ENCODE data around the gene SPATA19.
"Not testable (repeated sequence)": the region's sequence is repeated elsewhere in the genome, so short reads cannot be mapped to it uniquely, and the experiment has no call there.

Gene SPATA19

GRCh38 chr11:133865466-133865865, 20.2 kb upstream of the SPATA19 start:
- H3K4me1 ChIP-seq (ENCODE audit: control insufficient read depth, insufficient read depth, low read length, poor library complexity, severe bottlenecking): no peaks in the 10 kb centered on the region
- H3K9me3 ChIP-seq (ENCODE audit: control insufficient read depth, low read length): no peaks in the 10 kb centered on the region
- no peak overlapping the region for H3K4me3 ChIP-seq (ENCODE audit: extremely low read depth, insufficient read depth, low read length, poor library complexity, severe bottlenecking)
- 90 to 99% methylated on average over 8 to 10 of the region's 11 CpGs for WGBS, 2 experiments (ENCODE audit: insufficient coverage in 2 of 2)
- H3K27ac ChIP-seq (ENCODE audit: low read depth, low read length, severe bottlenecking): no peak overlapping the region
- no peaks in the 10 kb centered on the region for H3K36me3 ChIP-seq (ENCODE audit: control insufficient read depth, insufficient read depth, low read length)

GRCh38 chr11:133864756-133865155, 19.4 kb upstream of the SPATA19 start:
- H3K4me1 ChIP-seq (ENCODE audit: control insufficient read depth, insufficient read depth, low read length, poor library complexity, severe bottlenecking): no peaks in the 10 kb centered on the region
- 93 to 94% methylated on average over 23 to 26 of the region's 26 CpGs for WGBS, 2 experiments (ENCODE audit: insufficient coverage in 2 of 2)

GRCh38 chr11:133860151-133860550, 14.8 kb upstream of the SPATA19 start:
- 96 to 98% methylated on average over 4 of the region's 6 CpGs for WGBS, 2 experiments (ENCODE audit: insufficient coverage in 2 of 2)
- Histone ChIP-seq H3K4me3 (ENCODE audit: extremely low read depth, insufficient read depth, low read length, poor library complexity, severe bottlenecking) (no peak overlapping the region), H3K36me3 (ENCODE audit: control insufficient read depth, insufficient read depth, low read length) (no peaks in the 10 kb centered on the region), H3K27ac (ENCODE audit: low read depth, low read length, severe bottlenecking) (no peak overlapping the region), H3K9me3 (ENCODE audit: control insufficient read depth, low read length) (no peaks in the 10 kb centered on the region), H3K4me1 (ENCODE audit: control insufficient read depth, insufficient read depth, low read length, poor library complexity, severe bottlenecking) (no peaks in the 10 kb centered on the region)

More at GRCh38 chr11:133864756-133865155, 19.4 kb upstream of the SPATA19 start:
- Histone ChIP-seq H3K27ac (ENCODE audit: low read depth, low read length, severe bottlenecking) (no peak overlapping the region), H3K9me3 (ENCODE audit: control insufficient read depth, low read length) (no peaks in the 10 kb centered on the region), H3K4me3 (ENCODE audit: extremely low read depth, insufficient read depth, low read length, poor library complexity, severe bottlenecking) (no peak overlapping the region), H3K36me3 (ENCODE audit: control insufficient read depth, insufficient read depth, low read length) (no peaks in the 10 kb centered on the region)

GRCh38 chr11:133854330-133854960, 9.1 kb upstream of the SPATA19 start:
- WGBS, 2 experiments (ENCODE audit: insufficient coverage in 2 of 2): 35 to 37% methylated on average over 10 to 13 of the region's 13 CpGs
- H3K9me3 ChIP-seq (ENCODE audit: control insufficient read depth, low read length); H3K36me3 ChIP-seq (ENCODE audit: control insufficient read depth, insufficient read depth, low read length); H3K4me3 ChIP-seq (ENCODE audit: extremely low read depth, insufficient read depth, low read length, poor library complexity, severe bottlenecking); H3K4me1 ChIP-seq (ENCODE audit: control insufficient read depth, insufficient read depth, low read length, poor library complexity, severe bottlenecking): not testable (repeated sequence)
- H3K27ac ChIP-seq (ENCODE audit: low read depth, low read length, severe bottlenecking): peak overlapping the region; percentile 57

- Histone ChIP-seq H3K9me3 (ENCODE audit: control insufficient read depth, low read length) (no peaks in the 10 kb centered on the region), H3K4me3 (ENCODE audit: extremely low read depth, insufficient read depth, low read length, poor library complexity, severe bottlenecking) (no peak overlapping the region), H3K4me1 (ENCODE audit: control insufficient read depth, insufficient read depth, low read length, poor library complexity, severe bottlenecking) (no peaks in the 10 kb centered on the region), H3K27ac (ENCODE audit: low read depth, low read length, severe bottlenecking) (no peak overlapping the region), H3K36me3 (ENCODE audit: control insufficient read depth, insufficient read depth, low read length) (no peaks in the 10 kb centered on the region)
- WGBS, 2 experiments (ENCODE audit: insufficient coverage in 2 of 2): 100% methylated on average over 2 to 3 of the region's 6 CpGs
Measured at GRCh38 chr11:133844217-133844616, 1.1 kb downstream of the SPATA19 start.

- Histone ChIP-seq H3K4me3 (ENCODE audit: extremely low read depth, insufficient read depth, low read length, poor library complexity, severe bottlenecking) (no peak overlapping the region), H3K4me1 (ENCODE audit: control insufficient read depth, insufficient read depth, low read length, poor library complexity, severe bottlenecking) (no peaks in the 10 kb centered on the region), H3K9me3 (ENCODE audit: control insufficient read depth, low read length) (no peaks in the 10 kb centered on the region), H3K27ac (ENCODE audit: low read depth, low read length, severe bottlenecking) (no peak overlapping the region), H3K36me3 (ENCODE audit: control insufficient read depth, insufficient read depth, low read length) (no peaks in the 10 kb centered on the region)
- 88 to 92% methylated on average over 10 to 11 of the region's 13 CpGs for WGBS, 2 experiments (ENCODE audit: insufficient coverage in 2 of 2)
Measured at GRCh38 chr11:133843454-133843987, 1.8 kb downstream of the SPATA19 start.

- Histone ChIP-seq H3K4me3 (ENCODE audit: extremely low read depth, insufficient read depth, low read length, poor library complexity, severe bottlenecking) (no peak overlapping the region), H3K9me3 (ENCODE audit: control insufficient read depth, low read length) (no peaks in the 10 kb centered on the region), H3K4me1 (ENCODE audit: control insufficient read depth, insufficient read depth, low read length, poor library complexity, severe bottlenecking) (no peaks in the 10 kb centered on the region), H3K27ac (ENCODE audit: low read depth, low read length, severe bottlenecking) (no peak overlapping the region), H3K36me3 (ENCODE audit: control insufficient read depth, insufficient read depth, low read length) (no peaks in the 10 kb centered on the region)
- 67 to 70% methylated on average over 3 to 4 of the region's 5 CpGs for whole genome bisulfite sequencing, 2 experiments (ENCODE audit: insufficient coverage in 2 of 2)
Measured at GRCh38 chr11:133842730-133843129, 2.6 kb downstream of the SPATA19 start.

- H3K27ac ChIP-seq (ENCODE audit: low read depth, low read length, severe bottlenecking): no peak overlapping the region
Measured at GRCh38 chr11:133842053-133842452, 3.3 kb downstream of the SPATA19 start.

GRCh38 chr11:133841279-133842043, 3.9 kb downstream of the SPATA19 start:
- no peaks in the 10 kb centered on the region for H3K36me3 ChIP-seq (ENCODE audit: control insufficient read depth, insufficient read depth, low read length)
- no peak overlapping the region for H3K27ac ChIP-seq (ENCODE audit: low read depth, low read length, severe bottlenecking)
- peaks cover 8% of the 10 kb centered on the region for H3K9me3 ChIP-seq (ENCODE audit: control insufficient read depth, low read length)
- WGBS, 2 experiments (ENCODE audit: insufficient coverage in 2 of 2): 90 to 93% methylated on average over 6 to 8 of the region's 12 CpGs
- H3K4me1 ChIP-seq (ENCODE audit: control insufficient read depth, insufficient read depth, low read length, poor library complexity, severe bottlenecking): no peaks in the 10 kb centered on the region
- H3K4me3 ChIP-seq (ENCODE audit: extremely low read depth, insufficient read depth, low read length, poor library complexity, severe bottlenecking): no peak overlapping the region

More at GRCh38 chr11:133842053-133842452, 3.3 kb downstream of the SPATA19 start:
- WGBS, 2 experiments (ENCODE audit: insufficient coverage in 2 of 2): 88 to 93% methylated on average over 7 of the region's 7 CpGs
- no peaks in the 10 kb centered on the region for H3K36me3 ChIP-seq (ENCODE audit: control insufficient read depth, insufficient read depth, low read length)
- no peak overlapping the region for H3K4me3 ChIP-seq (ENCODE audit: extremely low read depth, insufficient read depth, low read length, poor library complexity, severe bottlenecking)
- peaks cover 6% of the 10 kb centered on the region for H3K9me3 ChIP-seq (ENCODE audit: control insufficient read depth, low read length)
- no peaks in the 10 kb centered on the region for H3K4me1 ChIP-seq (ENCODE audit: control insufficient read depth, insufficient read depth, low read length, poor library complexity, severe bottlenecking)

- WGBS, 2 experiments (ENCODE audit: insufficient coverage in 2 of 2): 90 to 91% methylated on average over 7 of the region's 7 CpGs
- no peaks in the 10 kb centered on the region for H3K36me3 ChIP-seq (ENCODE audit: control insufficient read depth, insufficient read depth, low read length)
- H3K4me1 ChIP-seq (ENCODE audit: control insufficient read depth, insufficient read depth, low read length, poor library complexity, severe bottlenecking): no peaks in the 10 kb centered on the region
- H3K27ac ChIP-seq (ENCODE audit: low read depth, low read length, severe bottlenecking): no peak overlapping the region
- H3K9me3 ChIP-seq (ENCODE audit: control insufficient read depth, low read length): peaks cover 8% of the 10 kb centered on the region
- no peak overlapping the region for H3K4me3 ChIP-seq (ENCODE audit: extremely low read depth, insufficient read depth, low read length, poor library complexity, severe bottlenecking)
Measured at GRCh38 chr11:133840479-133840941, 4.8 kb downstream of the SPATA19 start.
